ENCODE results near the gene LINS1.

DNA sequence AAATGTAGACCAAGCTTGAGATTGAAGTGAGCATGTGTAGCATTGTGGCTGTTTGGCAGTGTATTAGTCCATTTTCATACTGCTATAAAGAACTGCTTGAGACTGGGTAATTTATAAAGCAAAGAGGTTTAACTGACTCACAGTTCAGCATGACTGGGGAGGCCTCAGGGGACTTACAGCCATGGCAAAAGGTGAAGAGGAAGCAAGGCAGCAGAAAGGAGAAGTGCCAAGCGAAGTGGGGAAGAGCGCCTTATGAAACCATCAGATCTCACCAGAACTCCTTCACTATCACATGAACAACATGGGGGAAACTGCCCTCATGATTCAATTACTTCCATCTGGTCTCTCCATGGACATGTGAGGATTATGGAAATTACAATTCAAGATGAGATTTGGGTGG, 64.7 kb downstream of the LINS1 start:
- TF ChIP-seq, protein P1, sequence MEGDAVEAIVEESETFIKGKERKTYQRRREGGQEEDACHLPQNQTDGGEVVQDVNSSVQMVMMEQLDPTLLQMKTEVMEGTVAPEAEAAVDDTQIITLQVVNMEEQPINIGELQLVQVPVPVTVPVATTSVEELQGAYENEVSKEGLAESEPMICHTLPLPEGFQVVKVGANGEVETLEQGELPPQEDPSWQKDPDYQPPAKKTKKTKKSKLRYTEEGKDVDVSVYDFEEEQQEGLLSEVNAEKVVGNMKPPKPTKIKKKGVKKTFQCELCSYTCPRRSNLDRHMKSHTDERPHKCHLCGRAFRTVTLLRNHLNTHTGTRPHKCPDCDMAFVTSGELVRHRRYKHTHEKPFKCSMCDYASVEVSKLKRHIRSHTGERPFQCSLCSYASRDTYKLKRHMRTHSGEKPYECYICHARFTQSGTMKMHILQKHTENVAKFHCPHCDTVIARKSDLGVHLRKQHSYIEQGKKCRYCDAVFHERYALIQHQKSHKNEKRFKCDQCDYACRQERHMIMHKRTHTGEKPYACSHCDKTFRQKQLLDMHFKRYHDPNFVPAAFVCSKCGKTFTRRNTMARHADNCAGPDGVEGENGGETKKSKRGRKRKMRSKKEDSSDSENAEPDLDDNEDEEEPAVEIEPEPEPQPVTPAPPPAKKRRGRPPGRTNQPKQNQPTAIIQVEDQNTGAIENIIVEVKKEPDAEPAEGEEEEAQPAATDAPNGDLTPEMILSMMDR (IDR thresholded peaks at IDR 0.05) = no peak
- TF ChIP-seq POLR2A (IDR thresholded peaks at IDR 0.05) (no peak), POLR2AphosphoS5 (IDR thresholded peaks at IDR 0.05; ENCODE audit: insufficient read depth in 1 of 2, low read depth in 1 of 2) (no peak)
